Spleen (tissue), 11 donors: Measurements from ENCODE around the gene KCNG2. TPM values are rescaled to one million over a fixed set of nuclear protein-coding genes. Genes with fewer than 3 reads are reported as not detected.
A peak's percentile ranks its signal among the peaks of the same experiment; 100 is the strongest.

Experiments
- DNase-seq: peaks from one replicate; pipeline ENCODE4 v3.0.0-alpha.2; 2020
- H3K27ac ChIP-seq, 8 donors: fragments of 200-600 bp; sonication (generic) in 7 of 8; 1 replicate in 4 of 8; 2 replicates in 4 of 8; pipeline versions ENCODE4 v1.5.0 to v1.8.0; 2016 to 2021; ENCODE audit warnings: inconsistent platforms in 4 of 8, mild to moderate bottlenecking in 4 of 8, moderate library complexity in 1 of 8
- H3K27me3 ChIP-seq, 7 donors: fragments of 200-600 bp; sonication (generic) in 6 of 7; replicated peaks in 1 of 7; 1 replicate in 4 of 7; 2 replicates in 3 of 7; pipeline versions ENCODE4 v1.5.0 to v1.8.0; 2016 to 2021; ENCODE audit warnings: inconsistent platforms in 3 of 7, mild to moderate bottlenecking in 1 of 7
- H3K36me3 ChIP-seq, 6 donors: fragments of 200-600 bp; sonication (generic) in 5 of 6; 1 replicate in 4 of 6; 2 replicates in 2 of 6; pipeline versions ENCODE4 v1.5.0 to v1.8.0; 2016 to 2021; ENCODE audit warnings: inconsistent platforms in 2 of 6
- H3K4me1 ChIP-seq, 6 donors: fragments of 200-600 bp; sonication (generic) in 5 of 6; 1 replicate in 3 of 6; 2 replicates in 3 of 6; pipeline versions ENCODE4 v1.5.0 to v1.8.0; 2016 to 2021; ENCODE audit warnings: inconsistent platforms in 3 of 6
- H3K4me3 ChIP-seq, 8 donors: fragments of 200-600 bp; sonication (generic) in 7 of 8; 1 replicate in 4 of 8; 2 replicates in 4 of 8; pipeline versions ENCODE4 v1.5.0 to v1.8.0; 2016 to 2021; ENCODE audit warnings: inconsistent platforms in 4 of 8, mild to moderate bottlenecking in 4 of 8, moderate library complexity in 2 of 8
- H3K9me3 ChIP-seq, 8 donors: fragments of 200-600 bp; sonication (generic) in 7 of 8; 1 replicate in 4 of 8; 2 replicates in 4 of 8; pipeline versions ENCODE4 v1.5.0 to v1.8.0; 2016 to 2021; ENCODE audit warnings: inconsistent platforms in 4 of 8
- CTCF ChIP-seq, 11 experiments: fragments of 200-600 bp in 7 of 11; fragments of 450-650 bp in 4 of 11; sonication (generic) in 4 of 11; IDR thresholded peaks in 8 of 11; conservative IDR thresholded peaks in 3 of 11; 1 replicate in 7 of 11; 2 replicates in 4 of 11; pipeline versions ENCODE4 v1.4.0 to v1.8.0; 2016 to 2021; ENCODE audit warnings: antibody characterized with exemption in 11 of 11, inconsistent platforms in 4 of 11, mild to moderate bottlenecking in 1 of 11
- POLR2A ChIP-seq, 3 donors: fragments of 450-650 bp; IDR thresholded peaks; one replicate each; pipeline ENCODE4 v1.5.1; 2017; ENCODE audit warnings: antibody characterized with exemption in 3 of 3, mild to moderate bottlenecking in 1 of 3
- POLR2AphosphoS5 ChIP-seq, 3 donors: sonication (generic); formaldehyde crosslinking; IDR thresholded peaks; one replicate each; pipeline ENCODE4 v1.5.1; 2017; ENCODE audit warnings: antibody characterized with exemption in 3 of 3
- WGBS, 5 donors: extraction: QIAGEN DNeasy Blood & Tissue Kit in 3 of 5; methylation state at CpG; one replicate each; pipeline versions ENCODE4 v1.1.5 to v1.1.7; 2013 to 2018; 5-methylcytosine and 5-hydroxymethylcytosine counted together
- intact Hi-C: fragments of 100-400 bp; cut with DNase I; formaldehyde crosslinking; loops from one replicate; pipeline ENCODE4 v1.15.0; 2023; ENCODE audit warnings: low total_unique reads
- polyA plus RNA-seq, 3 donors: library from polyadenylated mRNA; stranded (reverse); fragments of 200-250 nt; gene quantifications; one replicate each; pipeline ENCODE4 v1.2.1, GENCODE V29; 2013
- total RNA-seq, 7 donors: library from RNA; depleted of rRNA in 3 of 7; stranded (reverse); fragments of >200 nt in 3 of 7; fragmentation: NEBNext Ultra II Directional in 4 of 7; extraction: Animal tissue kit (Norgen Biotek cat#: 25700) in 4 of 7; gene quantifications; one replicate each; pipeline versions ENCODE4 v1.1.0 to v1.2.1, GENCODE V29; 2016 to 2021
- donor health status: healthy with polysubstance abuse.
- donor health status: DM: no; HTN: no; CAD: no; lungs with moderate emphysema.
- donor health status: DM: no; HTN: no; CAD: no.
- donor health status: Bipolar disorder and iron deficiency.
- donor health status: healthy.
- donor health status: DM: no; HTN: no; CAD: no.
- donor health status: DM: yes; HTN: yes; CAD: no.

Gene KCNG2
- total and polyA plus RNA-seq, 10 donors: 0.15 to 3.2 (median 0.38) TPM; not detected in 1

GRCh38 chr18:79778291-79778791 lies 19.4 kb upstream of the KCNG2 start:
- Histone ChIP-seq H3K27ac (no peak overlapping the region), H3K4me3 (no peak overlapping the region), H3K4me1 (no peaks in the 10 kb centered on the region), H3K36me3 (no peaks in the 10 kb centered on the region), H3K27me3 (peaks cover 0 to 66% (median 5%) of the 10 kb centered on the region in 7 donors), H3K9me3 (no peaks in the 10 kb centered on the region)
- TF ChIP-seq POLR2AphosphoS5 (IDR thresholded peaks at IDR 0.05): no peak
- TF ChIP-seq CTCF (IDR thresholded peaks at IDR 0.05 in 8 of 11, conservative IDR thresholded peaks at IDR 0.05 in 3 of 11): no peak
- TF ChIP-seq POLR2A (IDR thresholded peaks at IDR 0.05): no peak
- 64 to 76% (median 73%) methylated on average over 23 to 26 of the region's 26 CpGs for WGBS, 5 donors
- DNase-seq: peak; percentile 69
- intact Hi-C loops: no loop called here

- 77 to 85% (median 81%) methylated on average over 23 to 29 of the region's 29 CpGs for WGBS, 5 donors
- H3K36me3 ChIP-seq: no peaks in the 10 kb centered on the region
- no peak overlapping the region for H3K4me3 ChIP-seq
- no peaks in the 10 kb centered on the region for H3K4me1 ChIP-seq
- H3K27ac ChIP-seq: no peak overlapping the region
- TF ChIP-seq CTCF (IDR thresholded peaks at IDR 0.05 in 8 of 11, conservative IDR thresholded peaks at IDR 0.05 in 3 of 11) (no peak), POLR2AphosphoS5 (IDR thresholded peaks at IDR 0.05) (no peak), POLR2A (IDR thresholded peaks at IDR 0.05) (no peak)
- H3K27me3 ChIP-seq: peaks cover 0 to 65% (median 8%) of the 10 kb centered on the region in 7 donors
- peak; percentile 60 for DNase-seq
- intact Hi-C loops: no loop called here
- H3K9me3 ChIP-seq: no peaks in the 10 kb centered on the region
Measured at GRCh38 chr18:79779021-79779699, 18.6 kb upstream of the KCNG2 start.

- H3K4me1 ChIP-seq: no peaks in the 10 kb centered on the region
- peak; percentile 63 for DNase-seq
- no peak overlapping the region for H3K27ac ChIP-seq
- H3K27me3 ChIP-seq: peaks cover 0 to 65% (median 14%) of the 10 kb centered on the region in 7 donors
- intact Hi-C loops: no loop called here
- WGBS, 5 donors: 81 to 95% (median 86%) methylated on average over 13 to 18 of the region's 18 CpGs
- TF ChIP-seq POLR2AphosphoS5 (IDR thresholded peaks at IDR 0.05) (no peak), CTCF (IDR thresholded peaks at IDR 0.05 in 8 of 11, conservative IDR thresholded peaks at IDR 0.05 in 3 of 11) (no peak), POLR2A (IDR thresholded peaks at IDR 0.05) (no peak)
- H3K4me3 ChIP-seq: no peak overlapping the region
- H3K9me3 ChIP-seq: no peaks in the 10 kb centered on the region
- H3K36me3 ChIP-seq: no peaks in the 10 kb centered on the region
Measured at GRCh38 chr18:79779700-79780190, 18.0 kb upstream of the KCNG2 start.

- no peak for TF ChIP-seq CTCF (IDR thresholded peaks at IDR 0.05 in 8 of 11, conservative IDR thresholded peaks at IDR 0.05 in 3 of 11)
- TF ChIP-seq POLR2A (IDR thresholded peaks at IDR 0.05): no peak
- TF ChIP-seq POLR2AphosphoS5 (IDR thresholded peaks at IDR 0.05): no peak
- Histone ChIP-seq H3K4me1 (no peaks in the 10 kb centered on the region), H3K36me3 (no peaks in the 10 kb centered on the region), H3K27me3 (peaks cover 0 to 65% (median 19%) of the 10 kb centered on the region in 7 donors), H3K27ac (no peak overlapping the region), H3K9me3 (no peaks in the 10 kb centered on the region), H3K4me3 (no peak overlapping the region)
- intact Hi-C loops: no loop called here
- WGBS, 5 donors: 80 to 89% (median 88%) methylated on average over 8 of the region's 8 CpGs
- DNase-seq: peak; percentile 43
Measured at GRCh38 chr18:79780547-79780946, 17.2 kb upstream of the KCNG2 start.
